ENCODE results near the gene UBE2I. TPM values are rescaled to one million over a fixed set of nuclear protein-coding genes. Genes with fewer than 3 reads are reported as not detected.

Gene UBE2I
- total and polyA plus RNA-seq, 2 donors (not counting 1 experiment from before 2014, with no cell fraction given) = 42.1 to 142 TPM

- TF ChIP-seq EZH2 (IDR thresholded peaks at IDR 0.05; ENCODE audit: low read length, missing control alignments) = peak; percentile 61
- TF ChIP-seq, protein P1, sequence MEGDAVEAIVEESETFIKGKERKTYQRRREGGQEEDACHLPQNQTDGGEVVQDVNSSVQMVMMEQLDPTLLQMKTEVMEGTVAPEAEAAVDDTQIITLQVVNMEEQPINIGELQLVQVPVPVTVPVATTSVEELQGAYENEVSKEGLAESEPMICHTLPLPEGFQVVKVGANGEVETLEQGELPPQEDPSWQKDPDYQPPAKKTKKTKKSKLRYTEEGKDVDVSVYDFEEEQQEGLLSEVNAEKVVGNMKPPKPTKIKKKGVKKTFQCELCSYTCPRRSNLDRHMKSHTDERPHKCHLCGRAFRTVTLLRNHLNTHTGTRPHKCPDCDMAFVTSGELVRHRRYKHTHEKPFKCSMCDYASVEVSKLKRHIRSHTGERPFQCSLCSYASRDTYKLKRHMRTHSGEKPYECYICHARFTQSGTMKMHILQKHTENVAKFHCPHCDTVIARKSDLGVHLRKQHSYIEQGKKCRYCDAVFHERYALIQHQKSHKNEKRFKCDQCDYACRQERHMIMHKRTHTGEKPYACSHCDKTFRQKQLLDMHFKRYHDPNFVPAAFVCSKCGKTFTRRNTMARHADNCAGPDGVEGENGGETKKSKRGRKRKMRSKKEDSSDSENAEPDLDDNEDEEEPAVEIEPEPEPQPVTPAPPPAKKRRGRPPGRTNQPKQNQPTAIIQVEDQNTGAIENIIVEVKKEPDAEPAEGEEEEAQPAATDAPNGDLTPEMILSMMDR (conservative IDR thresholded peaks at IDR 0.05 in 1 of 2, IDR thresholded peaks at IDR 0.05 in 1 of 2; ENCODE audit: low read depth in 1 of 2, low read length in 2 of 2) = no peak
- no peaks in the 10 kb centered on the region for H3K4me1 ChIP-seq (ENCODE audit: control insufficient read depth, extremely low read depth, insufficient read depth, low read length)
- H3K4me2 ChIP-seq (ENCODE audit: extremely low read depth, insufficient read depth, low read length) = no peak overlapping the region
- no peak overlapping the region for H3K27ac ChIP-seq (ENCODE audit: insufficient read depth, low read length)
- no peaks in the 10 kb centered on the region for H3K79me2 ChIP-seq (ENCODE audit: control insufficient read depth, insufficient read depth, low read length)
- H4K20me1 ChIP-seq (ENCODE audit: control insufficient read depth, extremely low read depth, insufficient read depth, low read length) = no peaks in the 10 kb centered on the region
- no peak overlapping the region for H2AFZ ChIP-seq (ENCODE audit: low read length)
- no peaks in the 10 kb centered on the region for H3K36me3 ChIP-seq (ENCODE audit: control insufficient read depth, insufficient read depth, low read length)
- H3K27me3 ChIP-seq (ENCODE audit: control insufficient read depth, insufficient read depth, low read length) = peaks cover 20% of the 10 kb centered on the region
- no peak for DNase-seq (ENCODE audit: low read depth in 2 of 2)
- H3K4me3 ChIP-seq (replicated peaks in 1 of 4; ENCODE audit: control extremely low read depth in 1 of 4, insufficient read depth in 1 of 4, low read depth in 3 of 4, low read length in 4 of 4) = no peak overlapping the region
- H3K9ac ChIP-seq (ENCODE audit: insufficient read depth, low read length) = no peak overlapping the region
- H3K9me3 ChIP-seq (ENCODE audit: control insufficient read depth, insufficient read depth, low read depth, low read length) = no peaks in the 10 kb centered on the region
Measured at GRCh38 chr16:1261131-1261892, 48.1 kb upstream of the UBE2I start.

DNA sequence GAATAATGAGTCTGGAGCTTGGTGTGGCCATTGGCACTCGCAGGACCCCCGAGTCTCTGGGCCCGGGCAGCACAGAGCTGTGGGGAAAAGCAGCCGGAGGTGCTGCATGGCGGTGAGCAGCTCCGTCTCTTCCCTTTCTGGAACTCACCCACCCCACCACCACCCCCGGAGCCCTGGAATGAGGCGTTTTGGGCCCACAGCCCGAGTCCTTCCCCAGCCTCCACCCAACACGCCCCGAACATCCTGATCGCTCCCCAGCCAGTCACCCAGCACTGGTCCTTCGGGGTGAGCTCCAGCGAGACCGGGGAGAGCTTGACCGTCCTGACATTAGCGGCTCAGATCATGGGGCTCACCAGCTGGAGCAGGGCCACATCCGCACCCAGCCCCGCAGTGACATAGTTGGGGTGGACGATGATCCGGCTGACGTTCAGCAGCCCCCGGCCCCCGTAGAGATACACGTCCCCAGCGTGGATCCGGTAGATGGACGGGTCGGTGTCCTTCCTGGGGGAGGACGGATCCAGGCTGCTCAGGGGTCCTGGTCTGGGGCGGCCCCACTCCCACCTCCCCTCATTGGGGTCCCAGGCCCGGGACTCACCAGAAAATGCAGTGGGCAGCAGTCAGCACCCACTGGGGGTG, 47.1 kb upstream of the UBE2I start:
- no peak overlapping the region for H3K9ac ChIP-seq (ENCODE audit: insufficient read depth, low read length)
- H3K79me2 ChIP-seq (ENCODE audit: control insufficient read depth, insufficient read depth, low read length) = no peaks in the 10 kb centered on the region
- no peak overlapping the region for H3K27ac ChIP-seq (ENCODE audit: insufficient read depth, low read length)
- peaks cover 20% of the 10 kb centered on the region for H3K27me3 ChIP-seq (ENCODE audit: control insufficient read depth, insufficient read depth, low read length)
- no peak for DNase-seq (ENCODE audit: low read depth in 2 of 2)
- no peak overlapping the region for H3K4me2 ChIP-seq (ENCODE audit: extremely low read depth, insufficient read depth, low read length)
- no peak overlapping the region for H3K4me3 ChIP-seq (replicated peaks in 1 of 4; ENCODE audit: control extremely low read depth in 1 of 4, insufficient read depth in 1 of 4, low read depth in 3 of 4, low read length in 4 of 4)
- no peaks in the 10 kb centered on the region for H3K36me3 ChIP-seq (ENCODE audit: control insufficient read depth, insufficient read depth, low read length)
- no peak overlapping the region for H2AFZ ChIP-seq (ENCODE audit: low read length)
- TF ChIP-seq, protein P1 (conservative IDR thresholded peaks at IDR 0.05 in 1 of 2, IDR thresholded peaks at IDR 0.05 in 1 of 2; ENCODE audit: low read depth in 1 of 2, low read length in 2 of 2) = no peak
- TF ChIP-seq EZH2 (IDR thresholded peaks at IDR 0.05; ENCODE audit: low read length, missing control alignments) = no peak
- no peaks in the 10 kb centered on the region for H3K9me3 ChIP-seq (ENCODE audit: control insufficient read depth, insufficient read depth, low read depth, low read length)
- H3K4me1 ChIP-seq (ENCODE audit: control insufficient read depth, extremely low read depth, insufficient read depth, low read length) = no peaks in the 10 kb centered on the region
- H4K20me1 ChIP-seq (ENCODE audit: control insufficient read depth, extremely low read depth, insufficient read depth, low read length) = no peaks in the 10 kb centered on the region

DNA sequence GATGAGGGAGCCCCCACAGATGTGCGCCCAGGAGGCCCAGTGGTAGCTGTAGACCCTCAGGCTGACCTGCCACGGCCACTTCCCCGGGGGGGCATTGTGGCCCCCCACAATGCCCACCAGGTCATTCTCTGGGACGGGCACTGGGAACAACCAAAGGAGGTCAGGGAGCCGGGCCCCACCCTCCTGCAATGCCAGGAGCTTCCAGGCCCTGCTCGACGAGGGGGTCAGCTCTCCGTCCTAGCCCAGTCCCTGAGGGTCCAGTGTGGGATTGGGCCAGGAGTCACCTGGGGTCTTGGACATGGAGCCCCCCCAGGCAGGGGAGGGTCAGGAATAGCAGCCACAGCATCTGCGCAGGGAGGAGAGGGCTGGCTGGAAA, 46.6 kb upstream of the UBE2I start:
- H3K9ac ChIP-seq (ENCODE audit: insufficient read depth, low read length) = no peak overlapping the region
- DNase-seq (ENCODE audit: low read depth in 2 of 2) = no peak
- H3K4me1 ChIP-seq (ENCODE audit: control insufficient read depth, extremely low read depth, insufficient read depth, low read length) = no peaks in the 10 kb centered on the region
- no peak for TF ChIP-seq EZH2 (IDR thresholded peaks at IDR 0.05; ENCODE audit: low read length, missing control alignments)
- TF ChIP-seq, protein P1 (conservative IDR thresholded peaks at IDR 0.05 in 1 of 2, IDR thresholded peaks at IDR 0.05 in 1 of 2; ENCODE audit: low read depth in 1 of 2, low read length in 2 of 2) = no peak
- H3K36me3 ChIP-seq (ENCODE audit: control insufficient read depth, insufficient read depth, low read length) = no peaks in the 10 kb centered on the region
- peaks cover 20% of the 10 kb centered on the region for H3K27me3 ChIP-seq (ENCODE audit: control insufficient read depth, insufficient read depth, low read length)
- H2AFZ ChIP-seq (ENCODE audit: low read length) = no peak overlapping the region
- H4K20me1 ChIP-seq (ENCODE audit: control insufficient read depth, extremely low read depth, insufficient read depth, low read length) = no peaks in the 10 kb centered on the region
- H3K9me3 ChIP-seq (ENCODE audit: control insufficient read depth, insufficient read depth, low read depth, low read length) = no peaks in the 10 kb centered on the region
- no peak overlapping the region for H3K4me3 ChIP-seq (replicated peaks in 1 of 4; ENCODE audit: control extremely low read depth in 1 of 4, insufficient read depth in 1 of 4, low read depth in 3 of 4, low read length in 4 of 4)
- no peak overlapping the region for H3K27ac ChIP-seq (ENCODE audit: insufficient read depth, low read length)
- no peak overlapping the region for H3K4me2 ChIP-seq (ENCODE audit: extremely low read depth, insufficient read depth, low read length)
- H3K79me2 ChIP-seq (ENCODE audit: control insufficient read depth, insufficient read depth, low read length) = no peaks in the 10 kb centered on the region

Measured in fibroblast of lung (primary cell).